Keratinocyte (primary cell): ENCODE measurements around the gene HYAL2. TPM values are rescaled to one million over a fixed set of nuclear protein-coding genes. Genes with fewer than 3 reads are reported as not detected.

Experiments
- DNase-seq: peaks from one replicate; pipeline ENCODE4 v3.0.0-alpha.2; 2011; ENCODE audit warnings: low read depth, missing footprints, low spot score
- FAIRE-seq: peaks from 2 replicates; lab custom pipeline; 2011; peaks lifted over from hg19 to GRCh38; lab: Jason Lieb, UNC
- H2AFZ ChIP-seq: 2 replicates; pipeline ENCODE4 v1.6.0; 2012; ENCODE audit warnings: low read length, control low read depth, inconsistent platforms; ENCODE audit not compliant: control insufficient read depth
- H3K27ac ChIP-seq: 2 replicates; pipeline ENCODE4 v1.5.1; 2011; ENCODE audit warnings: low read length; ENCODE audit not compliant: control insufficient read depth, insufficient read depth
- H3K27me3 ChIP-seq: 3 replicates; pipeline ENCODE4 v1.6.0; 2011; ENCODE audit warnings: low read length; ENCODE audit not compliant: control insufficient read depth, insufficient read depth; ENCODE audit errors: extremely low read depth
- H3K36me3 ChIP-seq, 2 experiments: 2 replicates in 1 of 2; 3 replicates in 1 of 2; pipeline ENCODE4 v1.5.1; 2011; ENCODE audit warnings: low read length in 2 of 2, mild to moderate bottlenecking in 1 of 2; ENCODE audit not compliant: control insufficient read depth in 2 of 2, insufficient read depth in 2 of 2; ENCODE audit errors: extremely low read depth in 1 of 2
- H3K4me1 ChIP-seq: 3 replicates; pipeline ENCODE4 v1.5.1; 2011; ENCODE audit warnings: low read length; ENCODE audit not compliant: control insufficient read depth, insufficient read depth; ENCODE audit errors: extremely low read depth
- H3K4me2 ChIP-seq: 3 replicates; pipeline ENCODE4 v1.6.0; 2011; ENCODE audit warnings: low read depth, low read length; ENCODE audit not compliant: control insufficient read depth, insufficient read depth; ENCODE audit errors: extremely low read depth
- H3K4me3 ChIP-seq, 3 experiments: fragments of 200-600 bp in 1 of 3; sonication (generic) in 1 of 3; 2 replicates in 2 of 3; 3 replicates in 1 of 3; pipeline ENCODE4 v1.5.1; 2011 to 2016; ENCODE audit warnings: low read length in 3 of 3, mild to moderate bottlenecking in 3 of 3, control low read depth in 2 of 3, inconsistent platforms in 1 of 3, low read depth in 1 of 3, mixed read lengths in 1 of 3, mixed run types in 1 of 3, moderate library complexity in 1 of 3; ENCODE audit not compliant: control insufficient read depth in 2 of 3, insufficient read depth in 2 of 3; ENCODE audit errors: extremely low read depth in 1 of 3
- H3K79me2 ChIP-seq: 2 replicates; pipeline ENCODE4 v1.6.0; 2012; ENCODE audit warnings: low read length; ENCODE audit not compliant: control insufficient read depth, insufficient read depth
- H3K9ac ChIP-seq: 3 replicates; pipeline ENCODE4 v1.6.0; 2011; ENCODE audit warnings: low read length; ENCODE audit not compliant: control insufficient read depth, insufficient read depth; ENCODE audit errors: extremely low read depth
- H3K9me1 ChIP-seq: 3 replicates; pipeline ENCODE4 v1.6.0; 2011; ENCODE audit warnings: low read length; ENCODE audit not compliant: control insufficient read depth, insufficient read depth; ENCODE audit errors: extremely low read depth
- H3K9me3 ChIP-seq: 2 replicates; pipeline ENCODE4 v1.5.1; 2012; ENCODE audit warnings: low read depth, low read length; ENCODE audit not compliant: control insufficient read depth
- H4K20me1 ChIP-seq: 3 replicates; pipeline ENCODE4 v1.6.0; 2011; ENCODE audit warnings: low read length; ENCODE audit not compliant: control insufficient read depth, insufficient read depth; ENCODE audit errors: extremely low read depth
- CTCF ChIP-seq, 3 experiments: IDR thresholded peaks in 1 of 3; conservative IDR thresholded peaks in 1 of 3; optimal IDR thresholded peaks in 1 of 3; 2 replicates in 2 of 3; 3 replicates in 1 of 3; pipeline versions ENCODE3 to v1.5.1; 2011; ENCODE audit warnings: low read length in 3 of 3, mild to moderate bottlenecking in 3 of 3, moderate library complexity in 2 of 3, control low read depth in 1 of 3, inconsistent platforms in 1 of 3; ENCODE audit not compliant: insufficient read depth in 2 of 3; ENCODE audit errors: extremely low read depth in 1 of 3
- EZH2 ChIP-seq: IDR thresholded peaks from one replicate; pipeline ENCODE4 v1.6.1; 2012; ENCODE audit warnings: inconsistent platforms, mild to moderate bottlenecking, low read length, moderate library complexity
- dilution Hi-C: fragments of 300-500 bp; cut with MboI; formaldehyde crosslinking; loops from one replicate; pipeline ENCODE4 v1.7.0; 2020; ENCODE audit warnings: low sequenced_read_pairs; ENCODE audit not compliant: extremely low pct_ligation_motif_present
- polyA plus RNA-seq, 5 experiments: library from polyadenylated mRNA; depleted of rRNA in 3 of 5; stranded (reverse) in 3 of 5; stranded (forward) in 1 of 5; unstranded in 1 of 5; fragments of >200 nt; gene quantifications; 1 replicate in 1 of 5; 2 replicates in 3 of 5; 3 replicates in 1 of 5; pipeline versions ENCODE4 v1.2.1 to v1.2.3, GENCODE V29; 2011 to 2012; ENCODE audit warnings: missing spikeins in 2 of 5, low read depth in 1 of 5, low replicate concordance in 1 of 5

HYAL2 gene
- polyA plus RNA-seq, 1 donor (not counting 4 experiments of a cell fraction or from before 2014, with no cell fraction given): 42.8 TPM

GRCh38 chr3:50294492-50295403 is 27.8 kb downstream of the HYAL2 start:
- Histone ChIP-seq H3K4me3 (no peak overlapping the region), H3K4me2 (no peak overlapping the region), H3K27me3 (no peaks in the 10 kb centered on the region), H4K20me1 (no peaks in the 10 kb centered on the region), H3K36me3 (peaks cover 8 to 15% of the 10 kb centered on the region in 2 experiments), H3K27ac (no peak overlapping the region), H3K79me2 (peaks cover 29% of the 10 kb centered on the region), H3K9ac (no peak overlapping the region), H3K4me1 (peaks cover 22% of the 10 kb centered on the region), H2AFZ (no peak overlapping the region), H3K9me1 (peaks cover 3% of the 10 kb centered on the region), H3K9me3 (no peaks in the 10 kb centered on the region)
- DNase-seq (no peak), FAIRE-seq (no peak)
- TF ChIP-seq EZH2 (no peak), CTCF (optimal IDR thresholded peaks at IDR 0.05 in 1 of 3, IDR thresholded peaks at IDR 0.05 in 1 of 3, conservative IDR thresholded peaks at IDR 0.05 in 1 of 3; ENCODE audit: extremely low read depth in 1 of 3, insufficient read depth in 2 of 3, low read length in 3 of 3) (no peak)
- dilution Hi-C loops: no loop called here

GRCh38 chr3:50294089-50294488 is 28.5 kb downstream of the HYAL2 start:
- Histone ChIP-seq H3K4me1 (peaks cover 20% of the 10 kb centered on the region), H3K27ac (no peak overlapping the region), H3K79me2 (peaks cover 34% of the 10 kb centered on the region), H3K9me3 (no peaks in the 10 kb centered on the region), H3K9me1 (peaks cover 3% of the 10 kb centered on the region), H4K20me1 (no peaks in the 10 kb centered on the region), H3K27me3 (no peaks in the 10 kb centered on the region), H2AFZ (no peak overlapping the region), H3K4me2 (no peak overlapping the region), H3K9ac (no peak overlapping the region), H3K4me3 (no peak overlapping the region), H3K36me3 (peaks cover 14 to 20% of the 10 kb centered on the region in 2 experiments)
- no peak for TF ChIP-seq CTCF (optimal IDR thresholded peaks at IDR 0.05 in 1 of 3, IDR thresholded peaks at IDR 0.05 in 1 of 3, conservative IDR thresholded peaks at IDR 0.05 in 1 of 3; ENCODE audit: extremely low read depth in 1 of 3, insufficient read depth in 2 of 3, low read length in 3 of 3)
- no peak for DNase-seq
- dilution Hi-C loops: no loop called here
- FAIRE-seq: no peak
